ENCODE results near the gene HSD17B10.
A peak's percentile ranks its signal among the peaks of the same experiment; 100 is the strongest.
"Not testable (repeated sequence)": the region's sequence is repeated elsewhere in the genome, so short reads cannot be mapped to it uniquely, and the experiment has no call there.

The HSD17B10 gene

GRCh38 chrX:53433651-53434639 lies at the start of gene HSD17B10:
Gene HSD17B10 (minus strand): TSS chrX:53434370. CDS start chrX:53434345, 25 bp downstream.
- DNase-seq (ENCODE audit: low read depth) = peak; percentile 55

DNA sequence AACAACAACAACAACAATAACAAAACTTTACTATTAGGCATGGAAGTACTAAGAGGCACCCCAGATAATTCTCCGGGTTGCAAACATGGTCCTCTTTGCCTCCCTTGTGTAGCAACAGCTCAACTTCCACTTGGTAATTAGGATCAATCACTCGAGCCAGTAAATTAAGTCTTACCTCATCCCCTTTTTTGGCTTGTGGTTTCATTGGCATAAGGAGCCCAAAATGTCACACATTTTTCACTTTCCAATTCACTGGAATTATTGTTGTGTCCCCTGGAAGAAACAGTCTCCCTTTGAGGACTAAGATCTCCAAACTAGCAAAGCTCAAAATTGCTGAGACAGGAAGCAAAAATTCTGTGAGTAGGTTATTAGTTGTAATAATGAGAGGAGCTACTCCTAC lies 49.2 kb upstream of the HSD17B10 start:
- DNase-seq (ENCODE audit: low read depth) = no peak

GRCh38 chrX:53481816-53482465 lies 47.8 kb upstream of the HSD17B10 start:
- DNase-seq (ENCODE audit: low read depth) = peak; percentile 47

- DNase-seq (ENCODE audit: low read depth) = no peak
These were observed 46.9 kb upstream of the HSD17B10 start for GRCh38 chrX:53481093-53481492.

DNA sequence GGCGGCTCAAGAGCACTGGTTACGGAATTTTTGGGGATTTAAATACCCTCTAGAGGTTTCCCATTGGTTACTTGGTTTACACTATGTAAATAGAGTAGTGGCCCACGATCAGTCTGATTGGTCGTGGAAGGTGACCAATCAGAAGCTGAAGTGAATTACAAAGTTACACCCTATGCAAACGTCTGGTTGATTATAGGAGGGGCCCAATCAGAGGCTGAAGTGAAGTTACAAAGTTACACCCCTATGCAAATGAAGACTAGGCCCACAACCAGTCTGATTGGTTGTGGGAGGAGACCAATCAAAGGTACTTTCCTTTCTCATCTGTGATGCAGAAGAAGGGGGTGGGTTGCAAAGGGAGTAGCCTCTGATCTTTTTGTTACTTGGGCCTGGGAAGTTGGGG lies 45.1 kb upstream of the HSD17B10 start:
- no peak for DNase-seq (ENCODE audit: low read depth)

GRCh38 chrX:53476371-53476770 lies 42.2 kb upstream of the HSD17B10 start:
- DNase-seq (ENCODE audit: low read depth) = no peak

GRCh38 chrX:53474707-53475106 lies 40.5 kb upstream of the HSD17B10 start:
- no peak for DNase-seq (ENCODE audit: low read depth)

- DNase-seq (ENCODE audit: low read depth) = no peak
These were observed 37.2 kb upstream of the HSD17B10 start for GRCh38 chrX:53471346-53471745.

GRCh38 chrX:53468659-53469058 lies 34.5 kb upstream of the HSD17B10 start:
- DNase-seq (ENCODE audit: low read depth) = not testable (repeated sequence)

DNA sequence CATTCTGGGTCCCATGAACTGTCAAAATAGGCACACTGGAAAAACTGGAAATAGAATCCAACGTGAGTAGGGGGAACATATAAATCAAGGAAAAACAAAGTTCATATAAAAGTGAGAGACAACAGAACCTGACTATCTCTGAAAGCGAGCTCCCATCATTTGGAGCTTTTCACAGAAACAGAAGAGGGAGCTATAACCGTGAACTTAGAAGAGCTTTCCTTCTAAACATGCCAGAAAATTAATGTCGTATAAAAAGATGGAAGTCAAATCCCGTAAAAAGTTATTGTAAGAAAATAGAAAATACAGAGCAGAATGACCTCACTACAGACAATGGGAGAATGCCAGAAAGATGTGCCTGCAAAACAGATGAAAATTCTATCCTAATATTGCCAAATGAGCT lies 23.9 kb upstream of the HSD17B10 start:
- no peak for DNase-seq (ENCODE audit: low read depth)

DNA sequence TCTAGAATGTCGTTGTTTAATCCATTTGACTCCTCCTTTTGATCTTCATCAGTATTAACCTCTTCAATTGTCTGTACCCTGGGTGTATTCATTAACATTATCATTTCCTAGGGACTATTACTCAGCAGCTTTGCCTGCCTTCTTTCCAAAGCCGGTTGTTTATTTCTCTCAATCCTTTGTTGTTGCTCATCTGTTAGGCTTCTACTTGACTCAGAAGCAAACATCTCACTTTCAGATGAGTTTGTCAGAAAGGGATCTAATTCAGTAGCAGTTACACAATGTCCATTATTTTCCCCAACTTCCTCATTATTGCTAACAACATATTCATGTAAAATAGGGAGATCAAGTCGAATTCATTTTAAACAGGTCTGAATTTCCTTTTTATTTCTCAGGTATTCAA lies 22.1 kb upstream of the HSD17B10 start:
- DNase-seq (ENCODE audit: low read depth) = no peak

- DNase-seq (ENCODE audit: low read depth) = no peak
These were observed 18.6 kb upstream of the HSD17B10 start for GRCh38 chrX:53452812-53453211.

DNA sequence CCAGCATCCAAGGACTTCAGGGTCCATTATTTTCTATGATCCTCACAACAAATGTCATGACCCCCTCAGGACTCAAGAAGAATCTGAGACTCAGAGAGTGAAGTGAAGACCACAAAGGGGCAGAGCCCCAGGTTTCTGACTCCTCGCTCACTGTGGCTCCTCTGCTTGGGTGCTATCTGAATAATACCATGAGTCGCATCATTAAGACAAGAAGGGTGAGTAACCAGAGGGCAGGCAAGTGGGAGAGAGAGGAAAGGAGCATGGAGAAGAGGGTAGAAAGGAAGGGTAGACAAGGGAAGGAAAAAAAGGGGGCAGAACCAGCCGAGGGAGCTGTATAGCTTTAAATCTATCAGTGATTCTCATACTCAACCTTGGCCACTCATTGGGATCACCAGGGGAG lies 15.5 kb upstream of the HSD17B10 start:
- no peak for DNase-seq (ENCODE audit: low read depth)

DNA sequence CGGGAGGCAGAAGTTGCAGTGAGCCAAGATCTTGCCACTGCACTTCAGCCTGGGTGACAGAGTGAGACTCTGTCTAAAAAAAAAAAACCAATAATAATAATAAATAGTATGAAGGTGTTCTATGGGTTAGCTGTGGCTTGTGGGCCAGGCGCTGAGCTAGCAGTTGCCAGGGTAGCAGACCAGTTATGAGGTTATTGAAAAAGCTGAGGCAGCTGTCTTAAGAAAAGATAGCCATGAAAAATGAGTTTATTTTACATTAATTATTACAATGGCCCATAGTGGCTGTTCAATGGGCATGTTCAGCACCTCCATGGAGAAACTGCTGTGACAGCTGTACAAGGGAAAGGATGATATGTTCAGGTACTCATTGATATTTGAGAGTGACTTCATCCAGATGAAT lies 13.3 kb upstream of the HSD17B10 start:
- no peak for DNase-seq (ENCODE audit: low read depth)

DNA sequence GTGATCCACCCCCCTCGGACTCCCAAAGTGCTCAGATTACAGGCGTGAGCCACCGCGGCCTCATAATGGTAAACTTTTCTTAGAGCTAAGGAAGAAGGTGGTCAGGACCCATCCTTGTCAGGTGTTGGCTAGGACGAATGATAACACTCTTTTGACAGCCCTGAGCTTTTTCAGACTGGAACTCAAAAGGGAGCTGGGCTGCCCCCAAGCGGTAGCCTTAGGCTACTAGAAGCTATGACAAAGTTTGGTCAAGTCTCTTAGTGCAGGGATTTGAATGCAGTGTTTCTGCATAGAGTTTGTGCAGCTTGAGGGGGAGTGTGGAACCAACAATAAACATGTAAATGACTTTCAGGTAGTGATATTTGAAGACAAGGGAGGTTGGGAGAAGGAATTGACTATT lies 11.8 kb upstream of the HSD17B10 start:
- no peak for DNase-seq (ENCODE audit: low read depth)

DNA sequence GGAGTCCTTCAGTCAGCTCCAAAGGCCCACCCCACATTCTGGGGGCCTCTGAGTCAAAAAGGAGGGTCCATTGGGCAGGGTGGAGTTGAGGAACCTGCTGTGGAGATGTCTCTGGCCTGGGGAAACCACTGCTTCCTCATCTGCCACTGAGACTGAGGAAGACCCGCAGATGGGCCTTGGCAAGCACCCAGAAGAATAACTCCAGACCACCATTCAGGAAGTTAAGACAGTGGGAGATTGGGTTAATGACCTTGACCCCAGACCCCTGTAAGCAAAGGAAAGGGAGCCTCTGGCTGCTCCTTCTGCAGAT lies 8.1 kb upstream of the HSD17B10 start:
- no peak for DNase-seq (ENCODE audit: low read depth)

DNA sequence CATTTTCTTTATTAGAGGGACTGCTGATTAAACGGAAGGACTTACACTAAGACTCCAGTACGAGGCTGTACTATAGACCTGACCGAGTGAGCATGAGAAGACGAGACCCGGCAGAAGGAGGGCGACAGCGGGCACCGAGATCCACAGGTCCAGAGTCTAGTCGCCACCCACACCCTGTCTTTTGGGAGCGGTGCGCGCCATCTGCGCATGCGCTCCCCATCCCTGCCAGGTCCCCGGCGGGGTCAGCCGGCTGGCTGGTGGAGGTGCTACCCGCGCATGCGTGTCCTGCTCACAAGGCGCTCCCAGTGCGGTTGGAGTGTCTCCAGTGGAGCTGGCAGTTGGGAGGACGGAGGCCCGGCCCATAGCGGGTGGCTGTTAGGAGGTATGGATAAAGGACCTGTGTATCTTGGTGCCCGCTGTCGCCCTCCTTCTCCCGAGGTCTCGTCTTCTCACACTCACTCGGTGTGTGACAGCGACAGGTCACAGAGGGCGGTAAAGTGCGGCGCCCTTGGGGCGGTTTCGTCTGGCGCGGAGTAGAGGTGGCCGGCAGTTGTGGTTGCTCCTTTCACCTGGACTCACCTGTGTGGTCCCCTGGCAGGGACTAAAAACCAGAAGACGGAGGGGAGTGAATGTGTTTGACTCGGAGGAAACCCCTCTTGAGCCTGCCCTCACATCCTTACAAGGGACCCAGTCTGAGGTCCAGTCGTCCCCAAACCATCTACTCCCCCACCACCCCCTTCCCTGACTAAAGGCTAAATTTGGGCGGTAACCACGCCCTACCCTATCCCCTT lies 7.6 kb upstream of the HSD17B10 start:
- DNase-seq (ENCODE audit: low read depth) = peak; percentile 37

DNA sequence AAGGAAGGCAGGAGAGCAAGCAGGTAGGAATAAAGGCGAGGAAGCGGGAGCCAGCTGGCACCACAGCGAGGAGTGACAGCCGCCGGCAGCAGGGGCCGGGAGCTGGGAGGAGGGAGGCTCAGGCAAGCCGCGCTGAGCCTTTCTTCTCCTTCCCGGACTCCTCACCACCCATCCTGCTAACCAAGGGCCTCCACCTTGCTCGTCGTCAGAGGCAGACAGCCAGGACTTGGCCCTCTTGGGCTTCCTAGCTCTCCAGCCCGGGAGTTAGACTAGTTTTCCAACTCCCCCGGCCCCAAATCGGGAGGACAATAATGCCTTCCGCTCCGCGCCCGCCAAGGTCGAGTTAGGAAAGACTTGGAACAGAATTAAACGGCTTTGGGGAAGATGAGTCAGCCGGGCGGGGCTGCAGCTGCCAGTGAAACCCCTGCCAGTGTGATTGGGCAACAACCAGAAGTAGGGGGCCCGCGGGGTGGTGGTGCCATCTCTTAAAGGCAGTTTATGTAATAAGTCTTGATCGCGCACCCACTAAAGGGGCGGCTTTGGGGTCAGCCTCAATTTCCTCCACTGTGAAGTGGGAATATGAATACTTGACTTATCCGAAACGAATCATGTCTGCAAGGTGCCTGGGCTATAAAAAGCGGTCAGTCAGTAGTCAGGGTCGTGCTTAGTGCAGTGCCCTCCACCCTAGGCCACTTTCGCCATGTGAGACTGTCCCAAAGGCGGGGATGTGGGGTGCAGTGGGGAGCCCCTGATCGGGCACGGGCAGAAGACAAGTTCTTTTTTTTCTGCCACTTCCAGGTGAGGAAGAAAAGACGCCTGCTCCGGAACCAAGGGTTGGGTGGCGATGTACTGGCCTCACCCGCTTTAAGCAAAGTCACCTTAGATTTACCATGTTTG lies 6.7 kb upstream of the HSD17B10 start:
- peak; percentile 36 for DNase-seq (ENCODE audit: low read depth)

DNA sequence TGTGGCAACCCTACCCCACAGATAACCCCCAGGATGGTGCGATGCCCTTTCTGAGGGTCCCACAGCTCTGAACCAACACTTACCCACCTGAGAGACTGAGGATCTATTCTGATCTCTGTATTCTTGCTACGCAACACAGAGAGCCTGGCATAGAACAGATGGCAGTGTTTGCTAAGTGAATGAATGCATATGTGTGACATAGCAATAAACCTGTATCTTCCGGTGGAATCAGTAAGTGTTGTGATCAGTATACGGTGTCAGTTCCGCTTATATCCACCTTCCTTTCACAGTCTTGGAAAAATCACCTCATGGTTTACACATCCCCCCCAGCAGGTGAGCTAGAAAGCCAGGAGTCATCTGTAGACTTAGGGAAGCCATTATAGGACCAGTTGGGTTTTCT lies 5.9 kb upstream of the HSD17B10 start:
- no peak for DNase-seq (ENCODE audit: low read depth)

DNA sequence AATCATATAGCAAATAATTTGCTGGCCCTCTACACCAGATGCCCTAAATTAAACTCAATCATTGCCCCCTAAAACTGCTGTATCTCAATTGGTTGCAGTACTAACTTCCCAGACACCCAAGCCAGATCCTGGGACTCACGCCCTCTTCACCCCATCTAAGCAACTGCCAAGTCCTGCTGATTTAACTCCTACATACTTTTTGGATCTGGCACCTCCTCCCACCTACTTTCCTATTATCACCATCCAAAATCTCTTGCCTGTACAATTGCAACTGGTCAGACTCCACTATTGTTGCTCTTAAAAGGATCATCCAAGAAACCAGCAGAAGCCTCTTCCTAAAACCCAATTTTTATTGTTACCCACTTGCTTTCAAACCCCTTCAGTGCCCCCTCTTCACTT lies 4.7 kb upstream of the HSD17B10 start:
- no peak for DNase-seq (ENCODE audit: low read depth)

GRCh38 chrX:53438174-53438831 lies 4.1 kb upstream of the HSD17B10 start:
- no peak for DNase-seq (ENCODE audit: low read depth)
